Glutamatergic neuron (in vitro differentiated cells): ENCODE results near the gene GJB5. TPM values are rescaled to one million over a fixed set of nuclear protein-coding genes. Genes with fewer than 3 reads are reported as not detected.

ENCODE experiments used
- DNase-seq: peaks from one replicate; pipeline ENCODE4 v3.0.0; 2022
- H3K27ac Mint-ChIP-seq: one replicate; pipeline ENCODE4 v1.8.0; 2020; ENCODE audit warnings: mild to moderate bottlenecking, mixed read lengths, inconsistent platforms; ENCODE audit not compliant: unreplicated experiment
- H3K27me3 Mint-ChIP-seq: one replicate; pipeline ENCODE4 v1.8.0; 2020; ENCODE audit warnings: mild to moderate bottlenecking, moderate library complexity, mixed read lengths, inconsistent platforms; ENCODE audit not compliant: unreplicated experiment
- H3K36me3 Mint-ChIP-seq: one replicate; pipeline ENCODE4 v1.8.0; 2020; ENCODE audit warnings: mild to moderate bottlenecking, mixed read lengths, inconsistent platforms; ENCODE audit not compliant: unreplicated experiment
- H3K4me1 Mint-ChIP-seq: one replicate; pipeline ENCODE4 v1.8.0; 2020; ENCODE audit warnings: mild to moderate bottlenecking, low read depth, mixed read lengths, inconsistent platforms; ENCODE audit not compliant: unreplicated experiment
- H3K4me3 Mint-ChIP-seq: one replicate; pipeline ENCODE4 v1.8.0; 2020; ENCODE audit warnings: mild to moderate bottlenecking, mixed read lengths, inconsistent platforms; ENCODE audit not compliant: unreplicated experiment
- H3K9me3 Mint-ChIP-seq: one replicate; pipeline ENCODE4 v1.8.0; 2020; ENCODE audit warnings: mild to moderate bottlenecking, moderate library complexity, mixed read lengths, inconsistent platforms; ENCODE audit not compliant: unreplicated experiment
- CTCF ChIP-seq: fragments of 200-600 bp; sonication (generic); IDR thresholded peaks from one replicate; pipeline ENCODE4 v1.5.0; 2021; ENCODE audit not compliant: partially characterized antibody, unreplicated experiment
- total RNA-seq: library from RNA; stranded (reverse); fragmentation: NEBNext Ultra II Directional; extraction: Animal tissue kit (Norgen Biotek cat#: 25700); gene quantifications from one replicate; pipeline ENCODE4 v1.2.1, GENCODE V29; 2021; ENCODE audit not compliant: unreplicated experiment

The GJB5 gene
- total RNA-seq, 1 donor from 2014 or later = not detected

DNA sequence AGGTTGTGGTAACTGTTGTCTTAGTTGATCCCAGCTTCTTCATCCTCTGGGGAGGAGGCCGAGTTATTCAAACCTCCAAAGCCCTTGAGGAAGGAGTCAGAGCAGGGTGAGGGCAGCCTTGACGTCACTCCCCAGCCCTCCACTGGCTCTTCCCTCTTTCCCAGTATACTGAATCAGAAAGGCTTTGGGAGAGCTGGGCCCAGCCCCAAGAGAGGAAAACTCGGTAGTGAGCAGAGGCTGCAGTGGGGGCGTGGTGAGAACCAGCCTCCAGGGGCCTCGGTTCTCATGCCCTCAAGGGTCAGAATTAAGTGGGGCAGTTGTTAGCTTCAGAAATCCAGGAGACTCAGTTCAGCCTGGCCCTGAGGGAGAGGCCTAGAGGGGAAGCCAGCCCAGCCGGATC lies 36.1 kb downstream of the GJB5 start:
- DNase-seq = no peak
- Mint-ChIP-seq H3K9me3 (peaks cover 8% of the 10 kb centered on the region), H3K4me1 (peaks cover 5% of the 10 kb centered on the region), H3K4me3 (no peak overlapping the region), H3K36me3 (no peaks in the 10 kb centered on the region), H3K27ac (no peak overlapping the region), H3K27me3 (peaks cover 21% of the 10 kb centered on the region)
- no peak for TF ChIP-seq CTCF

- Mint-ChIP-seq H3K9me3 (peaks cover 9% of the 10 kb centered on the region), H3K27me3 (peaks cover 24% of the 10 kb centered on the region), H3K36me3 (no peaks in the 10 kb centered on the region), H3K27ac (peak overlapping the region; percentile 22), H3K4me3 (peak overlapping the region; percentile 42), H3K4me1 (peaks cover 5% of the 10 kb centered on the region)
- no peak for TF ChIP-seq CTCF
- DNase-seq = no peak
Observed at GRCh38 chr1:34792424-34792823, 37.6 kb downstream of the GJB5 start.

- peak within 1 kb of the TSS; percentile 22 for H3K27ac Mint-ChIP-seq
Observed at GRCh38 chr1:34792868-34793727, 38.3 kb downstream of the GJB5 start, which contains the start of gene GJA4. Gene GJA4, plus strand, starts transcription at chr1:34792999. Its CDS starts 1,215 bp downstream, at chr1:34794214.

GRCh38 chr1:34794001-34794789 lies 39.3 kb downstream of the GJB5 start:
- Mint-ChIP-seq H3K27ac (no peak overlapping the region), H3K36me3 (peaks cover 8% of the 10 kb centered on the region), H3K4me3 (no peak overlapping the region), H3K27me3 (peaks cover 22% of the 10 kb centered on the region), H3K4me1 (peaks cover 5% of the 10 kb centered on the region), H3K9me3 (peaks cover 9% of the 10 kb centered on the region)
- no peak for TF ChIP-seq CTCF
- DNase-seq = no peak

More at GRCh38 chr1:34792868-34793727, 38.3 kb downstream of the GJB5 start, which contains the start of gene GJA4:
- H3K27me3 Mint-ChIP-seq = peaks cover 24% of the 10 kb centered on the region
- no peak for TF ChIP-seq CTCF
- H3K9me3 Mint-ChIP-seq = peaks cover 9% of the 10 kb centered on the region
- peaks cover 3% of the 10 kb centered on the region for H3K36me3 Mint-ChIP-seq
- peak within 1 kb of the TSS; percentile 42 for H3K4me3 Mint-ChIP-seq
- DNase-seq = no peak
- H3K4me1 Mint-ChIP-seq = peaks cover 5% of the 10 kb centered on the region
